NAMALWA (cell line): ENCODE measurements around the gene DNMT1.
A peak's percentile ranks its signal among the peaks of the same experiment; 100 is the strongest.

Experiments
- DNase-seq: peaks from one replicate; pipeline ENCODE4 v3.0.0-alpha.2; 2015; ENCODE audit warnings: low spot score

Gene DNMT1

GRCh38 chr19:10092648-10093294 lies 102.0 kb downstream of the DNMT1 start:
- peak; percentile 8 for DNase-seq

- DNase-seq: peak; percentile 53
Measured at GRCh38 chr19:10091895-10092641, 102.7 kb downstream of the DNMT1 start.

- DNase-seq: no peak
Measured at GRCh38 chr19:10091370-10091687, 103.4 kb downstream of the DNMT1 start.

GRCh38 chr19:10089801-10090375 lies 104.9 kb downstream of the DNMT1 start:
- no peak for DNase-seq

GRCh38 chr19:10088949-10089554 lies 105.7 kb downstream of the DNMT1 start:
- no peak for DNase-seq

GRCh38 chr19:10087296-10088061 lies 107.3 kb downstream of the DNMT1 start:
- no peak for DNase-seq

DNA sequence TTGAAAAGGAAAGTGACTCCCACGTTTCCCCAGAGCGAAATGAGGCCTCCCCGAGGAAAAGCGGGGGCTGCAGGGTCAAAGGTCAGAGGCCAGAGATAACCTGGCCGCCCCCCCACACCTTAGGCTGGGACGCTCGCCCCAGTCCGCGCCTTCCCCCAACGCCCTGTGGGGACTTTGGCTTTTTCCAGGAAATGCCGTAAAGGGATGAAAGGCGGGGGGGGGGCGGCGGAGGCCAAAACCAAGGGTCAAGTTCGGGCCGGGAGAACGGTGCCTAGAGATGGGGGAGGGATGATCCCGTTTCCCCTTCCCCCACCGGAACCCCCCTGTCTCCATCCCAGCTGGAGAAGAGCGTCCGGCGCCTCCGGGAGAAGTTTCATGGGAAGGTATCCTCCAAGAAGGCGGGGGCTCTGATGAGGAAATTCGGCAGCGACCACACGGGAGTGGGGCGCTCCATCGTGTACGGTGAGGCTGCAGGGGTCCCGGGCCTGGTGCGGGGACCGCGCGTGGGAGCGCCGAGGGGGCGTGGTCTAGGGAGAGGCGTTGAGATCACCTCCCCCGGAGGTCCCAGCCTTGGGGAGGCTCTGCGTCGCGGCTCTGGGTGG lies 108.1 kb downstream of the DNMT1 start:
- DNase-seq: no peak

DNA sequence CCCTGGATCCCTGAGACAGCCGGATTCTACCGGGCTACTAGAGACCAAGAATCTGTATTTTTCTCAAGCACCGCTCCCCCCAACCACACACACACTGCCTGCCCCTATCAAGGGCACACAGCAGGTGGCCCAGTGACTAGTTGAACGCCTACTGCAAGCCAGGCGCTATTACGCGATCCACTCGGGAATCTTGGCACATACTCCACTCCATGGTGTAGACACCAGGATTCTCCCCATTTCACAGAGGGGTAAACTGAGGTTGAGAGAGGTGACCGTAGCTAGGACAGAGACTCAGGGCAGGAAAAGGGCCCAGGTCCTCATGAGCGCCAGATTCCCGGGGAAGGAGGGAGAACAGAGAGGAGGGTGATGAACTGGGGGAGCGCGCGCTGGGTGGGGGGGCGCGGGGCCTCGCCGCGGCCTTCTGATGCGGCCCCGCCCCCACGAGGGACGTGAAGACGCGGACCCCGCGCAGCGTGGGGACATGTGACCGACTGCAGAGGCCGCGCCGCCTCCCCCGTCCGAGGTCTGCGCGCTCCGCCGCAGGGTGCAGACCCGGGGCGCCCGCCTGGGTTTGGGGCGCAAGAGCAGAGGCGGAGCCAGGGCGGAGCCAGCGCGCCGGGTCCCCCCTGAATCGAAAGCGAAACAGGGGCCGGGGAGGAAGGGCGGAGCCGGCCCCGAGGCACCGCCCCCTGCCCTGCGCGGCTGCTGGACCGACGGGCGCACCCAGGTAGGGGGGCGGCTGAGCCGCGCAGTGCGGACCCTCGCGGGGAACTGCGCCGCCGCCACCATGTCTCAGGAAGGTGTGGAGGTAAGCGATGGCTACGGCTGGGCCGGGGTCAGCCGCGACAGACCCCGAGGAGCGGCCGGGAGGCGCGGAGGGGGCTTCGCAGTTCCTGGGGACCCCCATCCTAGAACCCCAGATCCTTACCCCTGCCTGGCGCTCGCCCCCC lies 108.8 kb downstream of the DNMT1 start, which contains the start of gene SHFL:
Gene SHFL (plus strand): TSS at position 677 of the 950 bp plus-strand sequence. CDS start 111 bp downstream, at position 788.
- peak; percentile 84 for DNase-seq

- no peak for DNase-seq
Measured at GRCh38 chr19:10084803-10085202, 110.0 kb downstream of the DNMT1 start.

- no peak for DNase-seq
Measured at GRCh38 chr19:10083911-10084310, 110.8 kb downstream of the DNMT1 start.
